ENCODE results near the gene ITLN2. TPM values are rescaled to one million over a fixed set of nuclear protein-coding genes. Genes with fewer than 3 reads are reported as not detected.

ITLN2 gene
- polyA plus RNA-seq, 2 donors = 0.09 to 0.20 TPM

- H3K36me3 ChIP-seq (ENCODE audit: control insufficient read depth in 2 of 2, insufficient read depth in 2 of 2, low read length in 1 of 2) = no peaks in the 10 kb centered on the region
- H3K4me3 ChIP-seq (ENCODE audit: low read depth in 1 of 2, low read length in 2 of 2) = no peak overlapping the region
- H3K27me3 ChIP-seq (ENCODE audit: control insufficient read depth in 1 of 2, insufficient read depth in 2 of 2, low read length in 2 of 2) = no peaks in the 10 kb centered on the region
- WGBS, 2 donors = 73 to 78% methylated on average over 8 of the region's 8 CpGs
- H3K9me3 ChIP-seq (ENCODE audit: control insufficient read depth in 2 of 2, insufficient read depth in 1 of 2, low read depth in 1 of 2, low read length in 1 of 2) = no peaks in the 10 kb centered on the region
- H3K4me1 ChIP-seq (ENCODE audit: control insufficient read depth in 2 of 2, insufficient read depth in 2 of 2, low read length in 1 of 2) = no peaks in the 10 kb centered on the region
- no peak overlapping the region for H3K27ac ChIP-seq (ENCODE audit: low read depth in 2 of 2, low read length in 1 of 2)
These were observed 32.9 kb upstream of the ITLN2 start for GRCh38 chr1:160987359-160988050.

GRCh38 chr1:160985723-160986122 lies 31.1 kb upstream of the ITLN2 start:
- H3K36me3 ChIP-seq (ENCODE audit: control insufficient read depth in 2 of 2, insufficient read depth in 2 of 2, low read length in 1 of 2) = no peaks in the 10 kb centered on the region
- no peak overlapping the region for H3K27ac ChIP-seq (ENCODE audit: low read depth in 2 of 2, low read length in 1 of 2)
- H3K9me3 ChIP-seq (ENCODE audit: control insufficient read depth in 2 of 2, insufficient read depth in 1 of 2, low read depth in 1 of 2, low read length in 1 of 2) = no peaks in the 10 kb centered on the region
- H3K4me1 ChIP-seq (ENCODE audit: control insufficient read depth in 2 of 2, insufficient read depth in 2 of 2, low read length in 1 of 2) = peaks cover 0 to 8% of the 10 kb centered on the region in 2 donors
- peaks cover 0 to 4% of the 10 kb centered on the region in 2 donors for H3K27me3 ChIP-seq (ENCODE audit: control insufficient read depth in 1 of 2, insufficient read depth in 2 of 2, low read length in 2 of 2)
- H3K4me3 ChIP-seq (ENCODE audit: low read depth in 1 of 2, low read length in 2 of 2) = no peak overlapping the region
- WGBS, 2 donors = 93 to 96% methylated on average over 4 of the region's 4 CpGs

DNA sequence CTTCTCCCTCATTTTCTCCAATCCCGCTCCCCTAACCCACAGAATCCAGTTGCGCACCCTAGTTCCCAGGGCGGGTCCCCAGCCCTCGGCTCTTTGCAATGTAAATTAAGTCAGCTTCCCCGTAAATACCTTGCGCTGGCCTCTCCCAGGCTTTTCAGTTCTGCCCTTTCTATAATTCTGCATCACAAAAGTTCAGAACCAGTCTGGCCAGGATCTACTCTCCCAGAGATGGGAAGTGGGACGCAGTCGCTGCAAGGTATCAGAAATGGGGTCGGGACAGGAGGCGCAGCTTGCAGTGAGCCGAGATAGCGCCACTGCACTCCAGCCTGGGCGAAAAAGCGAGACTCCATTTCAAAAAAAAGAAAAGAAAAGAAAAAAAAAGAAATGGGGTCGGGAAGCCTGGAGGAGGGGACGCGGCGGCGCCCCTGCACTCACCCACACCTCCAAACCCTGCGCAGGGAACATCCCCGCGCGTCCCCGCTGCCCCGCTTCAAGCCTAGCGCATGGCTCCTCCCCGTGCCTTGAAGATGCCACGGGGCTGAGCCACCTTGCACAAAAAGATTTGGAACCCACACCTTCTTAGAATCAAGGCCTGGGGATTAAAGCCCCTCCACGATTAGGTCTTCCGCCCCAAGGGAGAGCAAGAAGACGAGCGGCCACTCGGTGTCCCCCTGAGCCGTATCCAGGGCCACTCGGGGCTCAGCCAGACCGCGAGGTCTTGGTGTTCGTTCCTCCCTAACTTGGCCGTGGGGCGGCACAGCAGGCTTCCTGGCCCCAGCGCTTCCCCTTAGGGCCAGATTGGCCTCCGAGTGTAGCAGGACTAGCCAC lies 27.2 kb upstream of the ITLN2 start:
- Histone ChIP-seq H3K36me3 (ENCODE audit: control insufficient read depth in 2 of 2, insufficient read depth in 2 of 2, low read length in 1 of 2) (no peaks in the 10 kb centered on the region), H3K27ac (ENCODE audit: low read depth in 2 of 2, low read length in 1 of 2) (no peak overlapping the region), H3K4me3 (ENCODE audit: low read depth in 1 of 2, low read length in 2 of 2) (no peak overlapping the region), H3K4me1 (ENCODE audit: control insufficient read depth in 2 of 2, insufficient read depth in 2 of 2, low read length in 1 of 2) (peaks cover 0 to 8% of the 10 kb centered on the region in 2 donors), H3K9me3 (ENCODE audit: control insufficient read depth in 2 of 2, insufficient read depth in 1 of 2, low read depth in 1 of 2, low read length in 1 of 2) (no peaks in the 10 kb centered on the region), H3K27me3 (ENCODE audit: control insufficient read depth in 1 of 2, insufficient read depth in 2 of 2, low read length in 2 of 2) (peaks cover 0 to 4% of the 10 kb centered on the region in 2 donors)
- 5 to 11% methylated on average over 42 of the region's 42 CpGs for WGBS, 2 donors

DNA sequence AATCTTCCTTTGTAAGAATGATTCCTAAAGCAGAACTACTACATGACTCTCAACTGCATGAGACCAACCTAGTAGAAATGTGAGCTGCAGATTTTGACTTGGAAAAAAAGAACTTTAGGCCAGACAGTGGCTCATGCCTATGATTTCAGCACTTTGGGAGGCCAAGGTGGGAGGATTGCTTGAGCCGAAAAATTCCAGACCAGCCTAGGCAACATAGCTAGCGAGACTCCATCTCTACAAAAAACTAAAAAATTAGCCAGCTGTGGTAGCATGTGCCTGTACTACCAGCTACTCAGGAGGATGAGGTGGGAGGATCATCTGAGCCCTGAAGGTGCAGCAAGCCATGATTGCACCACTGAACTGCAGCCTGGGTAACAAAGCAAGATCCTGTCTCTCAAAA lies 24.7 kb upstream of the ITLN2 start:
- no peak overlapping the region for H3K27ac ChIP-seq (ENCODE audit: low read depth in 2 of 2, low read length in 1 of 2)
- no peak overlapping the region for H3K4me3 ChIP-seq (ENCODE audit: low read depth in 1 of 2, low read length in 2 of 2)
- peaks cover 0 to 4% of the 10 kb centered on the region in 2 donors for H3K27me3 ChIP-seq (ENCODE audit: control insufficient read depth in 1 of 2, insufficient read depth in 2 of 2, low read length in 2 of 2)
- peaks cover 0 to 8% of the 10 kb centered on the region in 2 donors for H3K4me1 ChIP-seq (ENCODE audit: control insufficient read depth in 2 of 2, insufficient read depth in 2 of 2, low read length in 1 of 2)
- WGBS, 2 donors = 86 to 95% methylated on average over 2 of the region's 2 CpGs
- H3K9me3 ChIP-seq (ENCODE audit: control insufficient read depth in 2 of 2, insufficient read depth in 1 of 2, low read depth in 1 of 2, low read length in 1 of 2) = no peaks in the 10 kb centered on the region
- H3K36me3 ChIP-seq (ENCODE audit: control insufficient read depth in 2 of 2, insufficient read depth in 2 of 2, low read length in 1 of 2) = no peaks in the 10 kb centered on the region

GRCh38 chr1:160978510-160978927 lies 23.9 kb upstream of the ITLN2 start:
- WGBS, 2 donors = 40 to 43% methylated on average over 11 of the region's 11 CpGs
- no peaks in the 10 kb centered on the region for H3K9me3 ChIP-seq (ENCODE audit: control insufficient read depth in 2 of 2, insufficient read depth in 1 of 2, low read depth in 1 of 2, low read length in 1 of 2)
- H3K4me3 ChIP-seq (ENCODE audit: low read depth in 1 of 2, low read length in 2 of 2) = no peak overlapping the region
- H3K27ac ChIP-seq (ENCODE audit: low read depth in 2 of 2, low read length in 1 of 2) = no peak overlapping the region
- peaks cover 0 to 4% of the 10 kb centered on the region in 2 donors for H3K27me3 ChIP-seq (ENCODE audit: control insufficient read depth in 1 of 2, insufficient read depth in 2 of 2, low read length in 2 of 2)
- H3K4me1 ChIP-seq (ENCODE audit: control insufficient read depth in 2 of 2, insufficient read depth in 2 of 2, low read length in 1 of 2) = peaks cover 0 to 8% of the 10 kb centered on the region in 2 donors
- H3K36me3 ChIP-seq (ENCODE audit: control insufficient read depth in 2 of 2, insufficient read depth in 2 of 2, low read length in 1 of 2) = no peaks in the 10 kb centered on the region

DNA sequence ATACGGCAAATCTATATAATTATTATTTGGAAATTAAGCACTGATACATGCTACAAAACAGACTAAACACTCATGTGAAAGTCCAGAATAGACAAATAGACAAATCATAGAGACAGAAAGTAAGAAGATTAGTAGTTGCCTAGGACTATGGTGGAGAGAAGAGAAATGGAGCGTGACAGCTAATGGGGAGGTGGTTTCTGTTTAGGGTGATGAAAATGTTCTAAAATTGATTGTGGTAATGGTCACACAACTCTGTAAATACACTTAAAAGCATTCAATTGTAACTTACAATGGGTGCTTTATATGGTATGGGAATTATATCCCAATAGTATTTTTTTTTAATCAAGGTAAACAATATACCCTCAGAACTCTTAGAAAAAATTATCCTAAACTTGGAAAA lies 20.4 kb upstream of the ITLN2 start:
- WGBS, 2 donors = 95% methylated on average over 2 of the region's 2 CpGs
- Histone ChIP-seq H3K4me1 (ENCODE audit: control insufficient read depth in 2 of 2, insufficient read depth in 2 of 2, low read length in 1 of 2) (no peaks in the 10 kb centered on the region), H3K27me3 (ENCODE audit: control insufficient read depth in 1 of 2, insufficient read depth in 2 of 2, low read length in 2 of 2) (no peaks in the 10 kb centered on the region), H3K27ac (ENCODE audit: low read depth in 2 of 2, low read length in 1 of 2) (no peak overlapping the region), H3K36me3 (ENCODE audit: control insufficient read depth in 2 of 2, insufficient read depth in 2 of 2, low read length in 1 of 2) (no peaks in the 10 kb centered on the region), H3K4me3 (ENCODE audit: low read depth in 1 of 2, low read length in 2 of 2) (no peak overlapping the region), H3K9me3 (ENCODE audit: control insufficient read depth in 2 of 2, insufficient read depth in 1 of 2, low read depth in 1 of 2, low read length in 1 of 2) (no peaks in the 10 kb centered on the region)

DNA sequence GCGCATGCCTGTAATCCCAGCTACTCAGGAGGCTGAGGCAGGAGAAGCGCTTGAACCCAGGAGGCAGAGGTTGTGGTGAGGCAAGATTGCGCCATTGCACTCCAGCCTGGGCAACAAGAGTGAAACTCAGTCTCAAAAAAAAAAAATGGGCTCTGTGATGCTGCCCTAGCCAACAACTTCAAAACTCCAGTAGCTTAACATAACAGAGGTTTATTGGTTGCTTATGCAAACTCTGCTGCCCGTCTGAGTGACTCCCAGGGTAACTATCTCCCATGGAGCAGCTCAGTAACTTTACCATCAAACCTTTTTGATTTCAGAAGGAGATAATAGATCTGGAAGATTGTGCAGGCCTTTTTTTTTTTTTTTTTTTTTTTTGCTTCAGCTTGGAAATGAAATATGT lies 18.9 kb upstream of the ITLN2 start:
- WGBS, 2 donors = 86 to 89% methylated on average over 4 of the region's 4 CpGs
- Histone ChIP-seq H3K4me3 (ENCODE audit: low read depth in 1 of 2, low read length in 2 of 2) (no peak overlapping the region), H3K9me3 (ENCODE audit: control insufficient read depth in 2 of 2, insufficient read depth in 1 of 2, low read depth in 1 of 2, low read length in 1 of 2) (no peaks in the 10 kb centered on the region), H3K4me1 (ENCODE audit: control insufficient read depth in 2 of 2, insufficient read depth in 2 of 2, low read length in 1 of 2) (no peaks in the 10 kb centered on the region), H3K36me3 (ENCODE audit: control insufficient read depth in 2 of 2, insufficient read depth in 2 of 2, low read length in 1 of 2) (no peaks in the 10 kb centered on the region), H3K27me3 (ENCODE audit: control insufficient read depth in 1 of 2, insufficient read depth in 2 of 2, low read length in 2 of 2) (no peaks in the 10 kb centered on the region), H3K27ac (ENCODE audit: low read depth in 2 of 2, low read length in 1 of 2) (no peak overlapping the region)

DNA sequence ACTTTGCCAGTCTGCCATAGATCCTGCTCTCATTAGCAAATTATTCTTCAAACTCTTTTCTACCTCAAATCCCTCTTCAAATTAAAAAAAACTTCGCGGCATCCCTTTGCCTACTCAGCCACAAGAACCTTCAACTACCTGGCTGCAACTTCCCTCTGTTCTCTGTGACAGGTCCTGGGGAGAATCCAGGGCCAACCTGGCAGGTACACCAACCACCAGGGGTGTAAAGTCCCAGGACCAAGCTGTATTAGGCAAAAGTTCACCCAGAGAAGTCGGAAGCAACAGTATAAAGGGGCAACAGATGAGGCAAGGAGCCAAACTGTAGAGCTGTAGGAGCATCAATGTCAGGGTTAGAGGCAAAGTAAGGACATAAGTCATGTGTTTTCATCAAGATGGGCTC lies 18.3 kb upstream of the ITLN2 start:
- Histone ChIP-seq H3K4me3 (ENCODE audit: low read depth in 1 of 2, low read length in 2 of 2) (no peak overlapping the region), H3K36me3 (ENCODE audit: control insufficient read depth in 2 of 2, insufficient read depth in 2 of 2, low read length in 1 of 2) (no peaks in the 10 kb centered on the region), H3K27ac (ENCODE audit: low read depth in 2 of 2, low read length in 1 of 2) (no peak overlapping the region), H3K27me3 (ENCODE audit: control insufficient read depth in 1 of 2, insufficient read depth in 2 of 2, low read length in 2 of 2) (no peaks in the 10 kb centered on the region), H3K9me3 (ENCODE audit: control insufficient read depth in 2 of 2, insufficient read depth in 1 of 2, low read depth in 1 of 2, low read length in 1 of 2) (no peaks in the 10 kb centered on the region), H3K4me1 (ENCODE audit: control insufficient read depth in 2 of 2, insufficient read depth in 2 of 2, low read length in 1 of 2) (no peaks in the 10 kb centered on the region)
- 32 to 55% methylated on average over 3 of the region's 3 CpGs for WGBS, 2 donors

GRCh38 chr1:160971618-160972056 lies 17.0 kb upstream of the ITLN2 start:
- WGBS, 2 donors = 14 to 35% methylated on average over 6 of the region's 6 CpGs
- Histone ChIP-seq H3K27ac (ENCODE audit: low read depth in 2 of 2, low read length in 1 of 2) (no peak overlapping the region), H3K9me3 (ENCODE audit: control insufficient read depth in 2 of 2, insufficient read depth in 1 of 2, low read depth in 1 of 2, low read length in 1 of 2) (no peaks in the 10 kb centered on the region), H3K36me3 (ENCODE audit: control insufficient read depth in 2 of 2, insufficient read depth in 2 of 2, low read length in 1 of 2) (no peaks in the 10 kb centered on the region), H3K27me3 (ENCODE audit: control insufficient read depth in 1 of 2, insufficient read depth in 2 of 2, low read length in 2 of 2) (no peaks in the 10 kb centered on the region), H3K4me1 (ENCODE audit: control insufficient read depth in 2 of 2, insufficient read depth in 2 of 2, low read length in 1 of 2) (no peaks in the 10 kb centered on the region), H3K4me3 (ENCODE audit: low read depth in 1 of 2, low read length in 2 of 2) (no peak overlapping the region)
